HepG2 (cell line): ENCODE results near the gene SIX3. TPM values are rescaled to one million over a fixed set of nuclear protein-coding genes. Genes with fewer than 3 reads are reported as not detected.

Source experiments
- CREB1 ChIP-seq, 2 experiments: fragments of 450-650 bp in 1 of 2; IDR thresholded peaks; 2 replicates each; pipeline ENCODE4 v1.6.1; 2016 to 2017; ENCODE audit warnings: control low read depth in 1 of 2, mild to moderate bottlenecking in 1 of 2, missing compliant biosample characterization in 1 of 2, missing genetic modification characterization in 1 of 2
- FOXP1 ChIP-seq, 2 experiments: fragments of 450-650 bp in 1 of 2; IDR thresholded peaks; 2 replicates each; pipeline ENCODE4 v1.6.1; 2017 to 2018; ENCODE audit warnings: antibody characterized with exemption in 1 of 2
- KLF15 ChIP-seq: sonication (generic); formaldehyde crosslinking; IDR thresholded peaks from 2 replicates; pipeline ENCODE4 v1.8.1; 2023; ENCODE audit warnings: borderline replicate concordance, mild to moderate bottlenecking, inconsistent platforms, missing genetic modification reagents, mixed read lengths
- KMT2B ChIP-seq: IDR thresholded peaks from 2 replicates; pipeline ENCODE4 v1.6.1; 2016; ENCODE audit warnings: missing genetic modification reagents, missing compliant biosample characterization
- MED8 ChIP-seq: sonication (generic); formaldehyde crosslinking; IDR thresholded peaks from 2 replicates; pipeline ENCODE4 v1.8.1; 2023; ENCODE audit warnings: mild to moderate bottlenecking, missing genetic modification reagents; ENCODE audit not compliant: insufficient replicate concordance
- SETDB1 ChIP-seq: sonication (generic); formaldehyde crosslinking; IDR thresholded peaks from 2 replicates; pipeline ENCODE4 v1.5.1; 2020; ENCODE audit warnings: missing genetic modification reagents, mild to moderate bottlenecking, borderline replicate concordance
- ZNF510 ChIP-seq: sonication (generic); formaldehyde crosslinking; IDR thresholded peaks from 2 replicates; pipeline ENCODE4 v1.4.0; 2020; ENCODE audit warnings: low read depth, mild to moderate bottlenecking, missing genetic modification reagents
- polyA plus RNA-seq, 8 experiments: library from polyadenylated mRNA; depleted of rRNA in 3 of 8; stranded (reverse) in 7 of 8; unstranded in 1 of 8; fragments of >200 nt; fragmentation: Illumina TruSeq in 4 of 8; extraction: Trizol in 4 of 8; gene quantifications; 2 replicates each; pipeline versions ENCODE4 v1.2.1 to v1.2.3, GENCODE V29; 2011 to 2016; ENCODE audit warnings: low read depth in 4 of 8, missing spikeins in 1 of 8, mixed read lengths in 1 of 8; ENCODE audit not compliant: insufficient read depth in 1 of 8
- total RNA-seq, 5 experiments: library from RNA; depleted of rRNA; stranded (reverse); fragments of >200 nt; fragmentation: Illumina TruSeq; extraction: Trizol; gene quantifications; 2 replicates each; pipeline ENCODE4 v1.2.3, GENCODE V29; 2016; ENCODE audit warnings: low read depth in 1 of 5
- TF ChIP-seq, protein P1 (sequence below): sonication (generic); formaldehyde crosslinking; IDR thresholded peaks from 2 replicates; pipeline ENCODE4 v1.4.0; 2020; ENCODE audit warnings: mild to moderate bottlenecking, missing genetic modification reagents, borderline replicate concordance
- TF ChIP-seq, protein P2 (sequence below): IDR thresholded peaks from 2 replicates; pipeline ENCODE4 v1.6.1; 2016; ENCODE audit warnings: low read depth, borderline replicate concordance
- TF ChIP-seq, protein P3 (sequence below): sonication (generic); formaldehyde crosslinking; conservative IDR thresholded peaks from 2 replicates; pipeline ENCODE4 v1.5.0; 2020; ENCODE audit warnings: missing genetic modification reagents

The SIX3 gene
- total and polyA plus RNA-seq, 2 of the 13 experiments (the other 11 are each of a cell fraction or from before 2014, with no cell fraction given): not detected

DNA sequence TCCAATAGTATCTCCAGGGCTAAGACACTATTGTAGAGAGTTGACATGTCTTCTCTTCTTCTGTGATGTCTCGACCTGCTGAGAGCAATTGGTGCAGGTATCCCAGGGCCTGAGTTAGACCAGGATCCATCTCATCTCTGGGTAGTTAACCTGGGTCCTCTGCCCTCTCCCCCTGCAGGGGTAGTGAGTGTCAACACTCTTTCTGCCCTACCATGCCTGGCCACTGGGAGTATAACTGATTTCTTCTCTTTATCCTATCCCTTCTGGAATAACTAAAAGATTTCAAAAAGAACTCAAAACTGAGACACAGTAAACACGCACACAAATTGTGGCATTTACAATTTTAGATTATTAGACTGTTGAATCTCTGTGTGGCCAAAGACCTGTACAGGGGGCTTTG, 20.8 kb upstream of the SIX3 start (continued):
- TF ChIP-seq, protein P1, sequence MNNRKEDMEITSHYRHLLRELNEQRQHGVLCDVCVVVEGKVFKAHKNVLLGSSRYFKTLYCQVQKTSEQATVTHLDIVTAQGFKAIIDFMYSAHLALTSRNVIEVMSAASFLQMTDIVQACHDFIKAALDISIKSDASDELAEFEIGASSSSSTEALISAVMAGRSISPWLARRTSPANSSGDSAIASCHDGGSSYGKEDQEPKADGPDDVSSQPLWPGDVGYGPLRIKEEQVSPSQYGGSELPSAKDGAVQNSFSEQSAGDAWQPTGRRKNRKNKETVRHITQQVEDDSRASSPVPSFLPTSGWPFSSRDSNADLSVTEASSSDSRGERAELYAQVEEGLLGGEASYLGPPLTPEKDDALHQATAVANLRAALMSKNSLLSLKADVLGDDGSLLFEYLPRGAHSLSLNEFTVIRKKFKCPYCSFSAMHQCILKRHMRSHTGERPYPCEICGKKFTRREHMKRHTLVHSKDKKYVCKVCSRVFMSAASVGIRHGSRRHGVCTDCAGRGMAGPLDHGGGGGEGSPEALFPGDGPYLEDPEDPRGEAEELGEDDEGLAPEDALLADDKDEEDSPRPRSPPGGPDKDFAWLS (CRISPR knock-in tag): no peak
- TF ChIP-seq, protein P2, sequence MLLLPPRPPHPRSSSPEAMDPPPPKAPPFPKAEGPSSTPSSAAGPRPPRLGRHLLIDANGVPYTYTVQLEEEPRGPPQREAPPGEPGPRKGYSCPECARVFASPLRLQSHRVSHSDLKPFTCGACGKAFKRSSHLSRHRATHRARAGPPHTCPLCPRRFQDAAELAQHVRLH (CRISPR knock-in tag): no peak
- no peak for TF ChIP-seq CREB1 (IDR thresholded peaks at IDR 0.05)
- no peak for TF ChIP-seq CREB1 (CRISPR knock-in tag; IDR thresholded peaks at IDR 0.05)
- TF ChIP-seq, protein P3, sequence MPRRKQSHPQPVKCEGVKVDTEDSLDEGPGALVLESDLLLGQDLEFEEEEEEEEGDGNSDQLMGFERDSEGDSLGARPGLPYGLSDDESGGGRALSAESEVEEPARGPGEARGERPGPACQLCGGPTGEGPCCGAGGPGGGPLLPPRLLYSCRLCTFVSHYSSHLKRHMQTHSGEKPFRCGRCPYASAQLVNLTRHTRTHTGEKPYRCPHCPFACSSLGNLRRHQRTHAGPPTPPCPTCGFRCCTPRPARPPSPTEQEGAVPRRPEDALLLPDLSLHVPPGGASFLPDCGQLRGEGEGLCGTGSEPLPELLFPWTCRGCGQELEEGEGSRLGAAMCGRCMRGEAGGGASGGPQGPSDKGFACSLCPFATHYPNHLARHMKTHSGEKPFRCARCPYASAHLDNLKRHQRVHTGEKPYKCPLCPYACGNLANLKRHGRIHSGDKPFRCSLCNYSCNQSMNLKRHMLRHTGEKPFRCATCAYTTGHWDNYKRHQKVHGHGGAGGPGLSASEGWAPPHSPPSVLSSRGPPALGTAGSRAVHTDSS: no peak
- TF ChIP-seq ZNF510: no peak
- TF ChIP-seq SETDB1 (CRISPR knock-in tag): no peak
- no peak for TF ChIP-seq MED8 (CRISPR knock-in tag)
- TF ChIP-seq KMT2B: no peak
- no peak for TF ChIP-seq KLF15 (CRISPR knock-in tag)
- no peak for TF ChIP-seq FOXP1 (IDR thresholded peaks at IDR 0.05)
- TF ChIP-seq FOXP1 (CRISPR knock-in tag; IDR thresholded peaks at IDR 0.05): no peak
